ENCODE data around the gene OR2H1. TPM values are rescaled to one million over a fixed set of nuclear protein-coding genes. Genes with fewer than 3 reads are reported as not detected.

The OR2H1 gene
- total and polyA plus RNA-seq, 2 donors (not counting 1 experiment from before 2014, with no cell fraction given), result not detected

DNA sequence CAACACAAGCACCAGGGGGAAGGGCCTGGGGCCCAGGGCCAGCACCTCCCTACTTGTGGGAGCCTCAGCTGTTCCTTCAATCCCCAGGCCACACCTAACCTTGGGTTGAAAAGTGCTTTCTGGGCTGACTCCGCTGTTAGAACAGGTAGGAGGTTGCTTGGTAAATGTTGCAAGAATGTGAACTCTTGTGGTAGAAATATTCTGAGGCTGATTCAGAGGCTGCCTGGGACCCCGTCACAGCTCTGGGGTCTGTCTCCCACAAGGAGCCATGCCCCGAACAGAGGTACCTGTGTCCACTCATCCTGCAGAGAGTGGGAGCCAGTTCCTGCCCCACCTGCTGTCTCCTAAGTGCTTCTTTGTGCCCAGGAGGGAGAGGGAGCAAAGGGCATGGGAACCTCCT is 45.2 kb downstream of the OR2H1 start:
- ChIA-PET POLR2A (no interaction called here), CTCF (no interaction called here)
- H3K27ac ChIP-seq (ENCODE audit: low read length in 2 of 2), result no peak overlapping the region
- 87% methylated on average over 2 of the region's 3 CpGs for WGBS (ENCODE audit: insufficient coverage)
- H3K79me2 ChIP-seq (ENCODE audit: control insufficient read depth, insufficient read depth, low read length), result no peaks in the 10 kb centered on the region
- ATAC-seq (ENCODE audit: low read depth) (no peak), DNase-seq (no peak)
- no peaks in the 10 kb centered on the region for H3K9me3 ChIP-seq (ENCODE audit: control extremely low read depth in 1 of 3, control insufficient read depth in 2 of 3, insufficient read depth in 1 of 3, low read length in 2 of 3)
- peaks cover 0 to 7% (median 2%) of the 10 kb centered on the region in 4 experiments for H3K27me3 ChIP-seq (replicated peaks in 1 of 4; ENCODE audit: control extremely low read depth in 1 of 4, control insufficient read depth in 3 of 4, insufficient read depth in 4 of 4, low read length in 3 of 4)
- no peaks in the 10 kb centered on the region for H3K36me3 ChIP-seq (replicated peaks in 1 of 2; ENCODE audit: control extremely low read depth in 1 of 2, control insufficient read depth in 1 of 2, extremely low read depth in 1 of 2, insufficient read depth in 2 of 2, low read length in 1 of 2)
- Mint-ChIP-seq H3K27ac (no peak overlapping the region), H3K9me3 (ENCODE audit: insufficient read depth) (no peaks in the 10 kb centered on the region), H3K27me3 (peaks cover 36% of the 10 kb centered on the region), H3K4me1 (no peaks in the 10 kb centered on the region), H3K4me3 (no peak overlapping the region)
- no peak overlapping the region for H3K4me2 ChIP-seq (replicated peaks; ENCODE audit: low read depth, low read length, poor library complexity, severe bottlenecking)
- TF ChIP-seq EZH2 (IDR thresholded peaks at IDR 0.05; ENCODE audit: borderline replicate concordance, insufficient read depth, low read depth, low read length, poor library complexity, severe bottlenecking), result no peak
- TF ChIP-seq, protein P1, sequence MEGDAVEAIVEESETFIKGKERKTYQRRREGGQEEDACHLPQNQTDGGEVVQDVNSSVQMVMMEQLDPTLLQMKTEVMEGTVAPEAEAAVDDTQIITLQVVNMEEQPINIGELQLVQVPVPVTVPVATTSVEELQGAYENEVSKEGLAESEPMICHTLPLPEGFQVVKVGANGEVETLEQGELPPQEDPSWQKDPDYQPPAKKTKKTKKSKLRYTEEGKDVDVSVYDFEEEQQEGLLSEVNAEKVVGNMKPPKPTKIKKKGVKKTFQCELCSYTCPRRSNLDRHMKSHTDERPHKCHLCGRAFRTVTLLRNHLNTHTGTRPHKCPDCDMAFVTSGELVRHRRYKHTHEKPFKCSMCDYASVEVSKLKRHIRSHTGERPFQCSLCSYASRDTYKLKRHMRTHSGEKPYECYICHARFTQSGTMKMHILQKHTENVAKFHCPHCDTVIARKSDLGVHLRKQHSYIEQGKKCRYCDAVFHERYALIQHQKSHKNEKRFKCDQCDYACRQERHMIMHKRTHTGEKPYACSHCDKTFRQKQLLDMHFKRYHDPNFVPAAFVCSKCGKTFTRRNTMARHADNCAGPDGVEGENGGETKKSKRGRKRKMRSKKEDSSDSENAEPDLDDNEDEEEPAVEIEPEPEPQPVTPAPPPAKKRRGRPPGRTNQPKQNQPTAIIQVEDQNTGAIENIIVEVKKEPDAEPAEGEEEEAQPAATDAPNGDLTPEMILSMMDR (IDR thresholded peaks at IDR 0.05), result no peak
- H4K20me1 ChIP-seq (ENCODE audit: control insufficient read depth, insufficient read depth, low read length, poor library complexity, severe bottlenecking), result no peaks in the 10 kb centered on the region
- H3K4me1 ChIP-seq (ENCODE audit: control insufficient read depth in 2 of 2, insufficient read depth in 2 of 2, low read length in 2 of 2), result no peaks in the 10 kb centered on the region
- intact Hi-C loops (cut with micrococcal nuclease), result no loop called here
- H3K4me3 ChIP-seq (ENCODE audit: control extremely low read depth in 1 of 5, extremely low read depth in 1 of 5, insufficient read depth in 1 of 5, low read depth in 2 of 5, low read length in 4 of 5), result no peak overlapping the region
- H3K9ac ChIP-seq (ENCODE audit: low read length), result no peak overlapping the region
- H2AFZ ChIP-seq (ENCODE audit: insufficient read depth, low read depth, low read length, poor library complexity, severe bottlenecking), result no peak overlapping the region

DNA sequence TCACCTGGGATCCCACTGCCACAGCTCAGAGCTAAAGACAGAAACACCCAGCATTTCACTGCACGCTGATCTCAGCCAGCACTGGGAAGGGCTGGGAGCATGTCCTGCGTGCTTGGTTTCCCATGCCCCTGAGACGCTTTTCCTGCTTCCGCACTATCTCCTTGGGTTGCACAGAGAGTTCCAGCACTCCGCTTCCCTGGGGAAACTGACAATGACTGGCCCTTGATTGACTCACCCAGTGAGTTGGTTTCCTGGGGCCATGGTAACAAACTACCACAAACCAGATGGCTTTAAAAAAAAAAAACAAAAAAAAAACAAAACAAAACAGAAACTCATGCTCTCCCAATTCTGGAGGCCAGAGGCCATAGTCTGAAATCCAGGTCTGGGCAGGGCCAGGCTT is 45.6 kb downstream of the OR2H1 start:
- no peaks in the 10 kb centered on the region for H3K4me1 Mint-ChIP-seq
- DNase-seq (no peak), ATAC-seq (ENCODE audit: low read depth) (no peak)
- H3K9me3 Mint-ChIP-seq (ENCODE audit: insufficient read depth), result no peaks in the 10 kb centered on the region
- Histone ChIP-seq H3K36me3 (replicated peaks in 1 of 2; ENCODE audit: control extremely low read depth in 1 of 2, control insufficient read depth in 1 of 2, extremely low read depth in 1 of 2, insufficient read depth in 2 of 2, low read length in 1 of 2) (no peaks in the 10 kb centered on the region), H3K4me1 (ENCODE audit: control insufficient read depth in 2 of 2, insufficient read depth in 2 of 2, low read length in 2 of 2) (no peaks in the 10 kb centered on the region), H3K27me3 (replicated peaks in 1 of 4; ENCODE audit: control extremely low read depth in 1 of 4, control insufficient read depth in 3 of 4, insufficient read depth in 4 of 4, low read length in 3 of 4) (peaks cover 0 to 7% (median 2%) of the 10 kb centered on the region in 4 experiments), H3K27ac (ENCODE audit: low read length in 2 of 2) (no peak overlapping the region), H4K20me1 (ENCODE audit: control insufficient read depth, insufficient read depth, low read length, poor library complexity, severe bottlenecking) (no peaks in the 10 kb centered on the region), H3K9me3 (ENCODE audit: control extremely low read depth in 1 of 3, control insufficient read depth in 2 of 3, insufficient read depth in 1 of 3, low read length in 2 of 3) (no peaks in the 10 kb centered on the region), H2AFZ (ENCODE audit: insufficient read depth, low read depth, low read length, poor library complexity, severe bottlenecking) (no peak overlapping the region), H3K4me2 (replicated peaks; ENCODE audit: low read depth, low read length, poor library complexity, severe bottlenecking) (no peak overlapping the region), H3K79me2 (ENCODE audit: control insufficient read depth, insufficient read depth, low read length) (no peaks in the 10 kb centered on the region), H3K9ac (ENCODE audit: low read length) (no peak overlapping the region), H3K4me3 (ENCODE audit: control extremely low read depth in 1 of 5, extremely low read depth in 1 of 5, insufficient read depth in 1 of 5, low read depth in 2 of 5, low read length in 4 of 5) (no peak overlapping the region)
- peaks cover 33% of the 10 kb centered on the region for H3K27me3 Mint-ChIP-seq
- no peak overlapping the region for H3K27ac Mint-ChIP-seq
- H3K4me3 Mint-ChIP-seq, result no peak overlapping the region
- ChIA-PET POLR2A (no interaction called here), CTCF (no interaction called here)
- TF ChIP-seq, protein P1 (IDR thresholded peaks at IDR 0.05), result no peak
- TF ChIP-seq EZH2 (IDR thresholded peaks at IDR 0.05; ENCODE audit: borderline replicate concordance, insufficient read depth, low read depth, low read length, poor library complexity, severe bottlenecking), result no peak
- intact Hi-C loops (cut with micrococcal nuclease), result no loop called here
- 92% methylated on average over 5 of the region's 5 CpGs for WGBS (ENCODE audit: insufficient coverage)

All from B cell (primary cell).